C4-2B (cell line): ENCODE results near the gene CUX1.

ENCODE experiments used
- H3K27ac ChIP-seq: fragments of 450-650 bp; 2 replicates; pipeline ENCODE4 v1.5.1; 2017
- CTCF ChIP-seq: fragments of 450-650 bp; conservative IDR thresholded peaks from 2 replicates; pipeline ENCODE4 v1.5.1; 2017; ENCODE audit warnings: mild to moderate bottlenecking
- ZFX ChIP-seq: fragments of 450-650 bp; IDR thresholded peaks from 2 replicates; pipeline ENCODE4 v1.6.1; 2017

The CUX1 gene, protein sequence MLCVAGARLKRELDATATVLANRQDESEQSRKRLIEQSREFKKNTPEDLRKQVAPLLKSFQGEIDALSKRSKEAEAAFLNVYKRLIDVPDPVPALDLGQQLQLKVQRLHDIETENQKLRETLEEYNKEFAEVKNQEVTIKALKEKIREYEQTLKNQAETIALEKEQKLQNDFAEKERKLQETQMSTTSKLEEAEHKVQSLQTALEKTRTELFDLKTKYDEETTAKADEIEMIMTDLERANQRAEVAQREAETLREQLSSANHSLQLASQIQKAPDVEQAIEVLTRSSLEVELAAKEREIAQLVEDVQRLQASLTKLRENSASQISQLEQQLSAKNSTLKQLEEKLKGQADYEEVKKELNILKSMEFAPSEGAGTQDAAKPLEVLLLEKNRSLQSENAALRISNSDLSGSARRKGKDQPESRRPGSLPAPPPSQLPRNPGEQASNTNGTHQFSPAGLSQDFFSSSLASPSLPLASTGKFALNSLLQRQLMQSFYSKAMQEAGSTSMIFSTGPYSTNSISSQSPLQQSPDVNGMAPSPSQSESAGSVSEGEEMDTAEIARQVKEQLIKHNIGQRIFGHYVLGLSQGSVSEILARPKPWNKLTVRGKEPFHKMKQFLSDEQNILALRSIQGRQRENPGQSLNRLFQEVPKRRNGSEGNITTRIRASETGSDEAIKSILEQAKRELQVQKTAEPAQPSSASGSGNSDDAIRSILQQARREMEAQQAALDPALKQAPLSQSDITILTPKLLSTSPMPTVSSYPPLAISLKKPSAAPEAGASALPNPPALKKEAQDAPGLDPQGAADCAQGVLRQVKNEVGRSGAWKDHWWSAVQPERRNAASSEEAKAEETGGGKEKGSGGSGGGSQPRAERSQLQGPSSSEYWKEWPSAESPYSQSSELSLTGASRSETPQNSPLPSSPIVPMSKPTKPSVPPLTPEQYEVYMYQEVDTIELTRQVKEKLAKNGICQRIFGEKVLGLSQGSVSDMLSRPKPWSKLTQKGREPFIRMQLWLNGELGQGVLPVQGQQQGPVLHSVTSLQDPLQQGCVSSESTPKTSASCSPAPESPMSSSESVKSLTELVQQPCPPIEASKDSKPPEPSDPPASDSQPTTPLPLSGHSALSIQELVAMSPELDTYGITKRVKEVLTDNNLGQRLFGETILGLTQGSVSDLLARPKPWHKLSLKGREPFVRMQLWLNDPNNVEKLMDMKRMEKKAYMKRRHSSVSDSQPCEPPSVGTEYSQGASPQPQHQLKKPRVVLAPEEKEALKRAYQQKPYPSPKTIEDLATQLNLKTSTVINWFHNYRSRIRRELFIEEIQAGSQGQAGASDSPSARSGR (N-terminal part only)

DNA sequence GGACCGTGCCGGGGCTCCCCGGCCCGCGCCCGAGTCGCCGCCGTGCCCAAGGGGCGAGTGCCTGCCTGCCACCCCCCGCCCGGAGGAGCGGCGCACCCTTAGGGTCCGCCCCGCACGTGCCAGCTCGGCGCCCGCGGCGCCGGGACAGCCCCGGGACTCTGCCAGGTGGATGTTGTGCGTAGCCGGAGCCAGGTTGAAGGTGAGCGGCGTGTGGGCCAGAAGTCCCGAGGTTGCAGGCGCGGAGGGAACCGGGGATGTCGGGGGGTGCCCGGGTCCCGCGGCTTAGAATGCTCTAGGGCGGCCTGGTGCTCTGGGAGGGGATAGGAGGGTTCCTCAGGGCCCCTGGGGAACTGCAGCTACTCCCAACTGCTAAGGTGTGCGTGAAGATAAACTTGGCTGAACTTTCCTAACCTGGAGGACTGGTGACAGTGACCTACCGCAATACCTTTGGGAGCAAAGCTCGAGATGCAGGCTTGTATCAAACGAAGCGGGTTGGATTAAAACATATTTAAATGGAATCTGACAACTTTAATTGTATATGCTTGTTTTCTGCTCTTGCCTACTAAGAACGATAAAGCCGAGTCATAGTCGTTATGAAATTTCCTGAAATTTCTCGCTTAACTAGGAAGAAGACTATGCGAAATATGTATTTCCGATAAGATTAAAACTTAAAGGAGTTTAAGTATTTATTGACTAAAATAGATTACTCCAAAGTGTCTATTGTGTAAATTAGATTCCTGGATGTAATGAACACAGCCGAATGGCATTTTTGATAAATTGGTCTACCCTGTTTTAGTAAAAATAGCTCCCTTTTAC, at the start of gene CUX1:
TSS of gene CUX1 (plus strand) at position 156 of the 816 bp plus-strand sequence. CDS start at position 170, 14 bp downstream.
- peak within 1 kb of the TSS; percentile 55 for H3K27ac ChIP-seq
- TF ChIP-seq CTCF (no peak), ZFX (no peak)

GRCh38 chr7:101768280-101768679, 49.1 kb upstream of the CUX1 start:
- TF ChIP-seq CTCF (no peak), ZFX (no peak)
- H3K27ac ChIP-seq = no peak overlapping the region

- TF ChIP-seq CTCF (no peak), ZFX (no peak)
These were observed 47.0 kb upstream of the CUX1 start for GRCh38 chr7:101770466-101770865.

GRCh38 chr7:101772508-101773211, 44.8 kb upstream of the CUX1 start:
- H3K27ac ChIP-seq = no peak overlapping the region
- TF ChIP-seq CTCF (no peak), ZFX (no peak)

More at GRCh38 chr7:101770466-101770865, 47.0 kb upstream of the CUX1 start:
- no peak overlapping the region for H3K27ac ChIP-seq

DNA sequence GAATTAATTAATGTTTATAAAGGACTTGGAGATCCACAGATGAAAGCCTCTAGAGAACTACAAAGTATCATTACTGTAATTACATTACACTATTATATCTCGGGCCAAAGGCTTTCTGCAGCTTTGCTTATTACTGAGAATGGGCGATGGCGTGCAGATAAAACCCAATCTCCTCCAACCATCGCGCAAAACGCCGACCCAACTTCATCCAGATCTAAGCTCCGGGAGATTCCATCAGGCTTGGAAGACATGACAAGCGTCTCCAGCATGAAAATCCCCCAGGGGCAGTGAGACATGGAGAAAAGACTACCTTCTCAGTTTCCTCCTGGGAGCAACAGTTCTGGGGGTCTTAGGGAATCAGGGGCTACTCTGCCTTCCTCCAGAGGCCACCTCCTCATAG, 42.2 kb upstream of the CUX1 start:
- TF ChIP-seq ZFX (no peak), CTCF (no peak)
- H3K27ac ChIP-seq = no peak overlapping the region

DNA sequence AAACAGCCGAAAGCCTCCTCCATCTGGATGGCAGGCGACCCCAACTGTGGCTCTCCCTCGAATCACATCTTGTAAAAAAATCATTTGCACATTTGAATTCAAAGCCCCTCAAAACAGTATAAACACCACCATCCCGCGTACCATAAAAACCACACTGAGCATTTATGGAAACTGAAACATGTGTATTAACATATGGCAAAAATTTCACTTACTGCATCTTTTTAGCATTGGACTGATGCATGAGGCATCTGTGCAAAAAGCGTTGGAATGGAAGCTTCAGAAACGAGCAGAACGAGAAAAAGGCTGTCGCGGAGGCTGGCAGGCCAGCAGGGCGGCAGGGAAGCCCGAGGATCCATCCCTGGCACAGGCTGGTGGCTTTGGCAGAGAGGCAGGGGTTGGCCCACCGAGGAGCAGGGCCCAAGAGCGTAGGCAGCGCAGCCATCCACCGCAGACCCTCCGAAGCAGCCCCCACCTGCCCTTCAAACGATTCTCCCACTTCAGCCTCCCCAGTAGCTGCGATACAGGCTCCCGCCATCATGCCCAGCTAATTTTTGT, 39.3 kb upstream of the CUX1 start:
- TF ChIP-seq ZFX (no peak), CTCF (no peak)
- no peak overlapping the region for H3K27ac ChIP-seq
